K562 (cell line): Measurements from ENCODE around the gene ZFAND2A. TPM values are rescaled to one million over a fixed set of nuclear protein-coding genes. Genes with fewer than 3 reads are reported as not detected.
"Not testable (repeated sequence)": the region's sequence is repeated elsewhere in the genome, so short reads cannot be mapped to it uniquely, and the experiment has no call there.

Experiments
- ATAC-seq: fragments of 200-7000 bp; cut with Tn5 transposase; 3 replicates; pipeline ENCODE4 v1.9.1; 2020; ENCODE audit warnings: moderate library complexity
- BruUV-seq: library from RNA; stranded (reverse); fragments of 400-500 nt; replicated peaks from 2 replicates; lab custom pipeline; 2021; lab: Mats Ljungman, UMichigan
- CTCF ChIA-PET: fragments of 300-600 bp; formaldehyde crosslinking; extraction: SDS; loops from one replicate; lab custom pipeline; 2021; ENCODE audit warnings: low intra/inter-chr PET ratio; lab: Yijun Ruan, JAX
- POLR2A ChIA-PET: fragments of 300-600, 350-650 bp; sonication (Branson Sonifier 250); formaldehyde crosslinking; extraction: SDS; loops from one replicate; lab custom pipeline; 2021; ENCODE audit warnings: antibody characterized with exemption, inconsistent platforms; lab: Yijun Ruan, JAX
- DNase-seq, 4 experiments: peaks; one replicate each; pipeline versions ENCODE4 v3.0.0 to v3.0.0-alpha.2; 2011 to 2018; ENCODE audit warnings: low spot score in 3 of 4, mixed read lengths in 3 of 4; ENCODE audit errors: extremely low read depth in 1 of 4
- FAIRE-seq: peaks from 2 replicates; lab custom pipeline; 2011; peaks lifted over from hg19 to GRCh38; lab: Jason Lieb, UNC
- H2AFZ ChIP-seq: 2 replicates; pipeline ENCODE4 v1.6.0; 2011; ENCODE audit warnings: low read depth, low read length, control low read depth, inconsistent platforms
- H3K27ac ChIP-seq: fragments of 200-600 bp; 3 replicates; pipeline ENCODE4 v1.8.0; 2011; ENCODE audit warnings: low read depth, mild to moderate bottlenecking, control low read depth, inconsistent platforms, low read length, moderate library complexity, mixed read lengths; ENCODE audit errors: extremely low read depth
- H3K27me3 ChIP-seq, 2 experiments: fragments of 300-600 bp in 1 of 2; 2 replicates in 1 of 2; 3 replicates in 1 of 2; pipeline versions ENCODE4 v1.6.0 to v1.8.0; 2011; ENCODE audit warnings: inconsistent platforms in 2 of 2, low read length in 2 of 2, mild to moderate bottlenecking in 1 of 2, mixed read lengths in 1 of 2, moderate library complexity in 1 of 2; ENCODE audit not compliant: control insufficient read depth in 2 of 2, insufficient read depth in 2 of 2
- H3K36me3 ChIP-seq: fragments of 300-600 bp; 3 replicates; pipeline ENCODE4 v1.8.0; 2011; ENCODE audit warnings: mild to moderate bottlenecking, low read length, inconsistent platforms; ENCODE audit not compliant: control insufficient read depth, insufficient read depth
- H3K4me1 ChIP-seq, 2 experiments: fragments of 200-600 bp in 1 of 2; replicated peaks in 1 of 2; 2 replicates in 1 of 2; 3 replicates in 1 of 2; pipeline versions ENCODE4 v1.5.1 to v1.8.0; 2011; ENCODE audit warnings: inconsistent platforms in 2 of 2, low read length in 2 of 2, mild to moderate bottlenecking in 1 of 2, mixed read lengths in 1 of 2, moderate library complexity in 1 of 2; ENCODE audit not compliant: control insufficient read depth in 2 of 2, insufficient read depth in 2 of 2
- H3K4me2 ChIP-seq: 2 replicates; pipeline ENCODE4 v1.6.1; 2011; ENCODE audit warnings: low read length, control low read depth, inconsistent platforms, mixed read lengths; ENCODE audit not compliant: insufficient read depth
- H3K4me3 ChIP-seq: fragments of 200-600 bp; sonication (generic), shearing (Covaris generic); 2 replicates; pipeline ENCODE4 v1.5.1; 2016; ENCODE audit warnings: control low read depth, inconsistent platforms
- H3K79me2 ChIP-seq: fragments of 200-600 bp; 3 replicates; pipeline ENCODE4 v1.8.0; 2011; ENCODE audit warnings: low read length, inconsistent platforms; ENCODE audit not compliant: control insufficient read depth, insufficient read depth
- H3K9ac ChIP-seq, 2 experiments: 2 replicates each; pipeline versions ENCODE4 v1.6.0 to v1.6.1; 2011; ENCODE audit warnings: low read depth in 2 of 2, low read length in 2 of 2, control low read depth in 1 of 2, inconsistent platforms in 1 of 2, mild to moderate bottlenecking in 1 of 2, mixed read lengths in 1 of 2; ENCODE audit not compliant: insufficient read depth in 1 of 2
- H3K9me1 ChIP-seq: one replicate; pipeline ENCODE4 v1.6.0; 2011; ENCODE audit warnings: inconsistent platforms, mild to moderate bottlenecking, low read length, moderate library complexity; ENCODE audit not compliant: control insufficient read depth, insufficient read depth
- H3K9me3 ChIP-seq: replicated peaks from 2 replicates; pipeline ENCODE4 v1.5.1; 2011; ENCODE audit warnings: low read depth, low read length, inconsistent platforms; ENCODE audit not compliant: control insufficient read depth, insufficient read depth
- H4K20me1 ChIP-seq: replicated peaks from 2 replicates; pipeline ENCODE4 v1.6.1; 2011; ENCODE audit warnings: low read length, inconsistent platforms, mixed read lengths; ENCODE audit not compliant: control insufficient read depth, insufficient read depth
- ATF3 ChIP-seq, 2 experiments: fragments of 450-650 bp in 1 of 2; sonication (generic) in 1 of 2; formaldehyde crosslinking in 1 of 2; IDR thresholded peaks in 1 of 2; conservative IDR thresholded peaks in 1 of 2; 2 replicates each; pipeline versions ENCODE4 v1.6.1 to v1.8.1; 2016 to 2023; ENCODE audit warnings: mild to moderate bottlenecking in 2 of 2, moderate library complexity in 2 of 2, inconsistent platforms in 1 of 2, missing genetic modification reagents in 1 of 2
- ZNF121 ChIP-seq: sonication (generic); formaldehyde crosslinking; conservative IDR thresholded peaks from 2 replicates; pipeline ENCODE4 v1.8.0; 2022; ENCODE audit warnings: missing genetic modification reagents
- WGBS: fragments of 100-300 bp; shearing (Covaris generic); methylation state at CpG from one replicate; pipeline ENCODE4 v1.1.6; 2016; ENCODE audit warnings: low coverage, mixed read lengths; ENCODE audit not compliant: insufficient coverage; ENCODE audit errors: missing lambda C conversion rate; 5-methylcytosine and 5-hydroxymethylcytosine counted together
- in situ Hi-C: fragments of 300-500 bp; cut with MboI; formaldehyde crosslinking; loops from 4 replicates; pipeline ENCODE4 v1.15.0; 2018; ENCODE audit warnings: inconsistent platforms, mixed read lengths
- intact Hi-C: fragments of 100-400 bp; cut with micrococcal nuclease; formaldehyde crosslinking; loops from 2 replicates; pipeline ENCODE4 v1.14.2; 2022
- polyA plus RNA-seq, 8 experiments: library from polyadenylated mRNA; depleted of rRNA in 4 of 8; stranded (reverse) in 5 of 8; unstranded in 3 of 8; fragments of >200 nt; fragmentation: Nextera tagmentation in 2 of 8; fragmentation: Illumina TruSeq in 1 of 8; extraction: Ambion mirVana in 2 of 8; extraction: Trizol in 1 of 8; gene quantifications; 2 replicates each; pipeline versions ENCODE4 v1.2.1 to v1.2.3, GENCODE V29; 2011 to 2014; ENCODE audit warnings: inconsistent platforms in 1 of 8, missing spikeins in 1 of 8
- total RNA-seq, 7 experiments: library from RNA; depleted of rRNA in 6 of 7; stranded (reverse); fragments of >200 nt in 6 of 7; fragmentation: Illumina TruSeq in 2 of 7; extraction: Trizol in 2 of 7; gene quantifications; 2 replicates each; pipeline versions ENCODE4 v1.2.1 to v1.2.3, GENCODE V29; 2011 to 2021; ENCODE audit warnings: low replicate concordance in 1 of 7

ZFAND2A gene
- total and polyA plus RNA-seq, 9 of the 15 experiments (the other 6 are each of a cell fraction or from before 2014, with no cell fraction given): 16.8 to 56.8 (median 26.1) TPM

DNA sequence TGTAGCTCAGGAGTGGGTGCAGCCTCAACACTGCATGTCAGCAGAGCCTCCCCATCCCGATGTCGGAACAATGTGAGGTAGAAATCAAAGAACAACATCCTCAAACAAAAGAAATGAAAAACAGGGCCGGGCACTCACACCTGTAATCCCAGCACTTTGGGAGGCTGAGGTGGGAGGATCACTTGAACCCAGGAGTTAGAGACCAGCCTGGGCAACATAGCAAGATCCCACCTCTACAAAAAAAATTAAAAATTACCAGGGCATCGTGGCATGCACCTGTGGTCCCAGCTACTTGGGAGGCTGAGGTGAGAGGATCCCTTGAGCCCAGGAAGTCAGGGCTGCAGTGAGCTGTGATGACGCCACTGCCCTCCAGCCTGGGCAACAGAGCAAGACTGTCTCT lies 17.0 kb downstream of the ZFAND2A start:
- H3K4me3 ChIP-seq; H3K9me1 ChIP-seq; H3K79me2 ChIP-seq; FAIRE-seq; H3K36me3 ChIP-seq; TF ChIP-seq ATF3 (CRISPR knock-in tag; conservative IDR thresholded peaks at IDR 0.05): not testable (repeated sequence)
- peak; percentile 35; the same call in 1 of the 2 replicates for TF ChIP-seq ATF3 (IDR thresholded peaks at IDR 0.05)
- peak; percentile 92 for TF ChIP-seq ZNF121 (CRISPR knock-in tag)
- TF ChIP-seq, all 486 proteins: peak for 2; not testable (repeated sequence) for 484
- intact Hi-C loops, H4K20me1 ChIP-seq, BruUV-seq, H3K27ac ChIP-seq, ATAC-seq, H3K27me3 ChIP-seq, H2AFZ ChIP-seq, H3K9me3 ChIP-seq, H3K9ac ChIP-seq, DNase-seq, H3K4me2 ChIP-seq, in situ Hi-C loops: not testable (repeated sequence)
- 49% methylated on average over 5 of the region's 5 CpGs for WGBS
- peaks cover 7 to 19% of the 10 kb centered on the region in 2 experiments; a peak in 4 of 5 replicates for H3K4me1 ChIP-seq
- POLR2A ChIA-PET: interaction anchor here (1.2 kb wide), 1 partner anchor 14 kb away, joined by 3 read pairs; no protein-coding TSS in a partner anchor
- CTCF ChIA-PET: interaction anchor here (1.3 to 1.6 kb wide), 2 partner anchors 56 to 150 kb away, joined by 4 to 9 read pairs; no protein-coding TSS in a partner anchor
